Activated CD4-positive, alpha-beta T cell treated with anti-CD3 and anti-CD28 coated beads, Interleukin-2, Interleukin-6, amounts not matched to agents 100 ng/mL and 50 ng/mL, durations not matched to agents 16 hours and 8 hours (primary cell): ENCODE data around the gene AURKB.
A peak's percentile ranks its signal among the peaks of the same experiment; 100 is the strongest.
"Not testable (repeated sequence)": the region's sequence is repeated elsewhere in the genome, so short reads cannot be mapped to it uniquely, and the experiment has no call there.

Experiments used
- DNase-seq: peaks from one replicate; pipeline ENCODE4 v3.0.0-alpha.2; 2020

The AURKB gene

GRCh38 chr17:8209907-8210760 is at the start of gene AURKB:
Gene AURKB (minus strand): TSS chr17:8210575. CDS start chr17:8210224, 351 bp downstream.
- peak; percentile 97 for DNase-seq

GRCh38 chr17:8257801-8258200 is 47.4 kb upstream of the AURKB start:
- DNase-seq: no peak

GRCh38 chr17:8256691-8257090 is 46.3 kb upstream of the AURKB start:
- DNase-seq: no peak

- DNase-seq: no peak
These were observed 45.9 kb upstream of the AURKB start for GRCh38 chr17:8256291-8256690.

GRCh38 chr17:8255499-8255898 is 45.1 kb upstream of the AURKB start:
- DNase-seq: no peak

- DNase-seq: no peak
These were observed 44.5 kb upstream of the AURKB start for GRCh38 chr17:8254881-8255280.

GRCh38 chr17:8253801-8254200 is 43.4 kb upstream of the AURKB start:
- no peak for DNase-seq

GRCh38 chr17:8251411-8251810 is 41.0 kb upstream of the AURKB start:
- not testable (repeated sequence) for DNase-seq

GRCh38 chr17:8249621-8250500 is 39.5 kb upstream of the AURKB start:
- peak; percentile 12 for DNase-seq

- DNase-seq: peak; percentile 98
These were observed 38.6 kb upstream of the AURKB start, which contains the start of gene PFAS for GRCh38 chr17:8248751-8249607. Gene PFAS (plus strand): TSS chr17:8249289. CDS start chr17:8253938, 4,649 bp downstream.

GRCh38 chr17:8244768-8245167 is 34.4 kb upstream of the AURKB start:
- no peak for DNase-seq

GRCh38 chr17:8243827-8244226 is 33.5 kb upstream of the AURKB start:
- peak; percentile 30 for DNase-seq

- DNase-seq: no peak
These were observed 27.5 kb upstream of the AURKB start for GRCh38 chr17:8237886-8238285.

- DNase-seq: no peak
These were observed 26.8 kb upstream of the AURKB start for GRCh38 chr17:8237175-8237574.

GRCh38 chr17:8235676-8236075 is 25.3 kb upstream of the AURKB start:
- no peak for DNase-seq

- no peak for DNase-seq
These were observed 24.2 kb upstream of the AURKB start for GRCh38 chr17:8234361-8235270.

- no peak for DNase-seq
These were observed 21.3 kb upstream of the AURKB start for GRCh38 chr17:8231701-8232100.

- DNase-seq: no peak
These were observed 16.8 kb upstream of the AURKB start for GRCh38 chr17:8227238-8227581.

- DNase-seq: peak; percentile 84
These were observed 16.3 kb upstream of the AURKB start for GRCh38 chr17:8226536-8227237.

GRCh38 chr17:8225813-8226535 is 15.6 kb upstream of the AURKB start:
- DNase-seq: peak; percentile 92
